Endothelial cell of umbilical vein (primary cell): ENCODE results near the gene EIF3K. TPM values are rescaled to one million over a fixed set of nuclear protein-coding genes. Genes with fewer than 3 reads are reported as not detected.

Source experiments
- BruUV-seq: library from RNA; stranded (reverse); fragments of 400-500 nt; replicated peaks from 2 replicates; lab custom pipeline; 2021; lab: Mats Ljungman, UMichigan
- CTCF ChIA-PET: fragments of 300-600, 350-600 bp; sonication (Branson Sonifier 250); formaldehyde crosslinking; loops from one replicate; lab custom pipeline; 2021; ENCODE audit warnings: antibody characterized with exemption, inconsistent platforms; lab: Charles Lee
- POLR2A ChIA-PET: fragments of 300-600, 350-600 bp; sonication (Branson Sonifier 250); formaldehyde crosslinking; loops from one replicate; lab custom pipeline; 2021; ENCODE audit warnings: antibody characterized with exemption, inconsistent platforms; lab: Charles Lee
- DNase-seq: peaks from one replicate; pipeline ENCODE4 v3.0.0-alpha.2; 2011; ENCODE audit warnings: low read depth, low spot score
- FAIRE-seq: peaks from 2 replicates; lab custom pipeline; 2011; peaks lifted over from hg19 to GRCh38; lab: Jason Lieb, UNC
- H2AFZ ChIP-seq: 2 replicates; pipeline ENCODE4 v1.6.0; 2012; ENCODE audit warnings: low read depth, low read length, control low read depth, inconsistent platforms
- H3K27ac ChIP-seq: 2 replicates; pipeline ENCODE4 v1.5.1; 2011; ENCODE audit warnings: low read depth, mild to moderate bottlenecking, control low read depth, low read length, moderate library complexity; ENCODE audit not compliant: insufficient read depth
- H3K27me3 ChIP-seq, 2 experiments: 2 replicates each; pipeline versions ENCODE4 v1.6.0 to v1.6.1; 2011; ENCODE audit warnings: low read length in 2 of 2, mixed read lengths in 1 of 2; ENCODE audit not compliant: control insufficient read depth in 2 of 2, insufficient read depth in 2 of 2
- H3K36me3 ChIP-seq, 2 experiments: 2 replicates in 1 of 2; 3 replicates in 1 of 2; pipeline ENCODE4 v1.5.1; 2011; ENCODE audit warnings: low read length in 2 of 2, mild to moderate bottlenecking in 1 of 2, moderate library complexity in 1 of 2; ENCODE audit not compliant: control insufficient read depth in 2 of 2, insufficient read depth in 2 of 2; ENCODE audit errors: extremely low read depth in 1 of 2
- H3K4me1 ChIP-seq: 3 replicates; pipeline ENCODE4 v1.5.1; 2011; ENCODE audit warnings: mild to moderate bottlenecking, low read length; ENCODE audit not compliant: control insufficient read depth, insufficient read depth; ENCODE audit errors: extremely low read depth
- H3K4me2 ChIP-seq: 2 replicates; pipeline ENCODE4 v1.6.1; 2011; ENCODE audit warnings: low read length, control low read depth, mixed read lengths; ENCODE audit not compliant: insufficient read depth
- H3K4me3 ChIP-seq, 3 experiments: fragments of 200-600 bp in 1 of 3; sonication (generic), shearing (Covaris generic) in 1 of 3; replicated peaks in 1 of 3; 2 replicates each; pipeline ENCODE4 v1.5.1; 2011 to 2016; ENCODE audit warnings: control low read depth in 3 of 3, low read length in 3 of 3, mild to moderate bottlenecking in 2 of 3, inconsistent platforms in 1 of 3, low read depth in 1 of 3, moderate library complexity in 1 of 3; ENCODE audit not compliant: insufficient read depth in 1 of 3
- H3K79me2 ChIP-seq: 2 replicates; pipeline ENCODE4 v1.6.0; 2012; ENCODE audit warnings: low read length, inconsistent platforms; ENCODE audit not compliant: control insufficient read depth, insufficient read depth
- H3K9ac ChIP-seq: replicated peaks from 2 replicates; pipeline ENCODE3; 2011; ENCODE audit warnings: low read length, control low read depth; ENCODE audit not compliant: insufficient read depth; ENCODE audit errors: extremely low read depth
- H3K9me1 ChIP-seq: replicated peaks from 3 replicates; pipeline ENCODE4 v1.6.0; 2011; ENCODE audit warnings: mild to moderate bottlenecking, low read length; ENCODE audit not compliant: control insufficient read depth, insufficient read depth; ENCODE audit errors: extremely low read depth
- H3K9me3 ChIP-seq: replicated peaks from 2 replicates; pipeline ENCODE4 v1.5.1; 2012; ENCODE audit warnings: low read length, inconsistent platforms; ENCODE audit not compliant: control insufficient read depth, insufficient read depth
- H4K20me1 ChIP-seq: replicated peaks from 2 replicates; pipeline ENCODE3; 2011; ENCODE audit warnings: mild to moderate bottlenecking, low read length; ENCODE audit not compliant: control insufficient read depth, insufficient read depth; ENCODE audit errors: extremely low read depth
- CTCF ChIP-seq, 2 donors: IDR thresholded peaks; 1 replicate in 1 of 2; 2 replicates in 1 of 2; pipeline ENCODE4 v1.5.1; 2011; ENCODE audit warnings: low read length in 2 of 2, mild to moderate bottlenecking in 2 of 2, moderate library complexity in 2 of 2, control low read depth in 1 of 2, inconsistent platforms in 1 of 2, low read depth in 1 of 2; ENCODE audit not compliant: insufficient read depth in 1 of 2; ENCODE audit errors: extremely low read depth in 1 of 2
- EZH2 ChIP-seq: IDR thresholded peaks from 2 replicates; pipeline ENCODE4 v1.6.1; 2012; ENCODE audit warnings: borderline replicate concordance, low read depth, mild to moderate bottlenecking, moderate library complexity, low read length, inconsistent platforms; ENCODE audit not compliant: severe bottlenecking
- FOS ChIP-seq: IDR thresholded peaks from 2 replicates; pipeline ENCODE4 v1.6.1; 2011; ENCODE audit warnings: mild to moderate bottlenecking, low read length, moderate library complexity, borderline replicate concordance; ENCODE audit not compliant: insufficient read depth
- GATA2 ChIP-seq: IDR thresholded peaks from 2 replicates; pipeline ENCODE4 v1.7.0; 2011; ENCODE audit warnings: low read depth, mild to moderate bottlenecking, moderate library complexity, mixed read lengths, low read length; ENCODE audit not compliant: insufficient read length, insufficient read depth
- JUN ChIP-seq: IDR thresholded peaks from 2 replicates; pipeline ENCODE4 v1.6.1; 2011; ENCODE audit warnings: borderline replicate concordance, low read depth; ENCODE audit not compliant: insufficient read length, insufficient read depth
- MAX ChIP-seq: IDR thresholded peaks from 2 replicates; pipeline ENCODE4 v1.6.1; 2011; ENCODE audit not compliant: insufficient read depth, insufficient read length
- MYC ChIP-seq: IDR thresholded peaks from one replicate; pipeline ENCODE4 v1.6.1; 2011; ENCODE audit warnings: mild to moderate bottlenecking, low read depth, low read length
- POLR2A ChIP-seq: IDR thresholded peaks from 2 replicates; pipeline ENCODE4 v1.6.1; 2012; ENCODE audit warnings: low read depth, mild to moderate bottlenecking, control low read depth, low read length
- POLR2AphosphoS5 ChIP-seq: IDR thresholded peaks from 2 replicates; pipeline ENCODE4 v1.6.1; 2012; ENCODE audit warnings: low read depth, mild to moderate bottlenecking, control low read depth, low read length, moderate library complexity; ENCODE audit not compliant: insufficient read depth
- dilution Hi-C: fragments of 300-500 bp; cut with MboI; formaldehyde crosslinking; loops from one replicate; pipeline ENCODE4 v1.15.0; 2019; ENCODE audit warnings: low sequenced_read_pairs; ENCODE audit not compliant: extremely low pct_ligation_motif_present
- intact Hi-C: fragments of 100-400 bp; cut with micrococcal nuclease; formaldehyde crosslinking; loops from one replicate; pipeline ENCODE4 v1.10.0; 2022
- polyA plus RNA-seq, 4 experiments: library from polyadenylated mRNA; depleted of rRNA in 3 of 4; stranded (reverse) in 3 of 4; unstranded in 1 of 4; fragments of >200 nt; gene quantifications; 2 replicates each; pipeline versions ENCODE4 v1.2.1 to v1.2.3, GENCODE V29; 2011 to 2012; ENCODE audit warnings: missing spikeins in 1 of 4
- total RNA-seq: library from RNA; stranded (reverse); gene quantifications from 2 replicates; pipeline ENCODE4 v1.2.3, GENCODE V29; 2021

The EIF3K gene
- total and polyA plus RNA-seq, 2 donors (not counting 3 experiments of a cell fraction or from before 2014, with no cell fraction given): 267 to 584 TPM

GRCh38 chr19:38614289-38614688 is 4.7 kb upstream of the EIF3K start:
- no peaks in the 10 kb centered on the region for H3K27me3 ChIP-seq
- no TSS peak for BruUV-seq
- H3K9ac ChIP-seq: no peak overlapping the region
- DNase-seq: no peak
- no peaks in the 10 kb centered on the region for H3K9me1 ChIP-seq
- FAIRE-seq: no peak
- no peaks in the 10 kb centered on the region for H3K9me3 ChIP-seq
- ChIA-PET CTCF (interaction anchor here (0.6 to 0.9 kb wide), 2 partner anchors 23 to 28 kb away, joined by 4 to 5 read pairs; no protein-coding TSS in a partner anchor), POLR2A (no interaction called here)
- no peak overlapping the region for H2AFZ ChIP-seq
- no peak overlapping the region for H3K4me3 ChIP-seq
- H4K20me1 ChIP-seq: no peaks in the 10 kb centered on the region
- no peak overlapping the region for H3K27ac ChIP-seq
- intact Hi-C loops: no loop called here
- H3K4me2 ChIP-seq: no peak overlapping the region
- TF ChIP-seq GATA2 (no peak), JUN (no peak), POLR2AphosphoS5 (no peak), EZH2 (no peak), MYC (no peak), FOS (no peak), MAX (no peak), CTCF (IDR thresholded peaks at IDR 0.05; ENCODE audit: extremely low read depth in 1 of 2, insufficient read depth in 1 of 2, low read depth in 1 of 2, low read length in 2 of 2) (no peak), POLR2A (no peak)
- dilution Hi-C loops: no loop called here
- H3K79me2 ChIP-seq: peaks cover 3% of the 10 kb centered on the region
- no peaks in the 10 kb centered on the region for H3K36me3 ChIP-seq
- peaks cover 6% of the 10 kb centered on the region for H3K4me1 ChIP-seq
